Cardiac septum (tissue), 1 donor: ENCODE measurements around the gene CHIC1. TPM values are rescaled to one million over a fixed set of nuclear protein-coding genes. Genes with fewer than 3 reads are reported as not detected.
"Not testable (repeated sequence)": the region's sequence is repeated elsewhere in the genome, so short reads cannot be mapped to it uniquely, and the experiment has no call there.

Source experiments
- DNase-seq: peaks from one replicate; pipeline ENCODE4 v3.0.0-alpha.2; 2020; ENCODE audit warnings: low spot score
- intact Hi-C: fragments of 100-400 bp; cut with DNase I; formaldehyde crosslinking; loops from one replicate; pipeline ENCODE4 v1.14.0; 2022
- long read RNA-seq: library from polyadenylated mRNA; unstranded; transcript quantifications from one replicate; pipeline ENCODE4 v2.0.0, GENCODE V29; 2021
- total RNA-seq: library from RNA; stranded (reverse); fragmentation: NEBNext Ultra II Directional; extraction: Animal tissue kit (Norgen Biotek cat#: 25700); gene quantifications from one replicate; pipeline ENCODE4 v1.2.1, GENCODE V29; 2021
- donor health status: DM: no; HTN: no; CAD: no.

Gene CHIC1
- total RNA-seq: 9.7 TPM
- long read RNA-seq, full-length matches to known transcripts: 1 of 2 reads
- long read RNA-seq, partial matches to known transcripts: 0 of 2 reads
- long read RNA-seq, other reads (novel, unspliced or antisense): 1 of 2 reads

GRCh38 chrX:73562984-73563737 lies at the start of gene CHIC1:
CHIC1 (plus strand) TSS chrX:73563197; CDS start chrX:73563285, 88 bp downstream.
- intact Hi-C loops: no loop called here
- peak; percentile 80 for DNase-seq

GRCh38 chrX:73522823-73523222 lies 40.2 kb upstream of the CHIC1 start:
- intact Hi-C loops, DNase-seq: not testable (repeated sequence)

- intact Hi-C loops: no loop called here
- no peak for DNase-seq
Observed at GRCh38 chrX:73524906-73525305, 38.1 kb upstream of the CHIC1 start.

GRCh38 chrX:73525928-73526690 lies 36.9 kb upstream of the CHIC1 start:
- intact Hi-C loops: no loop called here
- no peak for DNase-seq

GRCh38 chrX:73531655-73532054 lies 31.3 kb upstream of the CHIC1 start:
- intact Hi-C loops, DNase-seq: not testable (repeated sequence)

GRCh38 chrX:73556159-73556558 lies 6.8 kb upstream of the CHIC1 start:
- DNase-seq: no peak
- intact Hi-C loops: no loop called here

- DNase-seq: no peak
- intact Hi-C loops: no loop called here
Observed at GRCh38 chrX:73561801-73562200, 1.2 kb upstream of the CHIC1 start.

- intact Hi-C loops: no loop called here
Observed at GRCh38 chrX:73562458-73562857, 539 bp upstream of the CHIC1 start.

GRCh38 chrX:73563738-73564068 lies 706 bp downstream of the CHIC1 start:
- intact Hi-C loops: no loop called here

More at GRCh38 chrX:73562458-73562857, 539 bp upstream of the CHIC1 start:
- DNase-seq: no peak

GRCh38 chrX:73577361-73577760 lies 14.4 kb downstream of the CHIC1 start:
- no peak for DNase-seq
- intact Hi-C loops: no loop called here

More at GRCh38 chrX:73563738-73564068, 706 bp downstream of the CHIC1 start:
- DNase-seq: no peak

- no peak for DNase-seq
- intact Hi-C loops: no loop called here
Observed at GRCh38 chrX:73581002-73581628, 18.1 kb downstream of the CHIC1 start.

GRCh38 chrX:73597758-73598157 lies 34.8 kb downstream of the CHIC1 start:
- DNase-seq, intact Hi-C loops: not testable (repeated sequence)

- no peak for DNase-seq
- intact Hi-C loops: no loop called here
Observed at GRCh38 chrX:73615022-73615421, 52.0 kb downstream of the CHIC1 start.

- intact Hi-C loops, DNase-seq: not testable (repeated sequence)
Observed at GRCh38 chrX:73641669-73642068, 78.7 kb downstream of the CHIC1 start.

GRCh38 chrX:73647212-73647611 lies 84.2 kb downstream of the CHIC1 start:
- intact Hi-C loops: no loop called here
- no peak for DNase-seq

GRCh38 chrX:73647632-73648322 lies 84.8 kb downstream of the CHIC1 start:
- intact Hi-C loops: no loop called here
- no peak for DNase-seq

- DNase-seq, intact Hi-C loops: not testable (repeated sequence)
Observed at GRCh38 chrX:73661322-73661721, 98.3 kb downstream of the CHIC1 start.

GRCh38 chrX:73668779-73669178 lies 105.8 kb downstream of the CHIC1 start:
- intact Hi-C loops: no loop called here
- no peak for DNase-seq

- no peak for DNase-seq
- intact Hi-C loops: no loop called here
Observed at GRCh38 chrX:73681408-73681807, 118.4 kb downstream of the CHIC1 start.
